Measurements from ENCODE around the gene EPHB1.

- TF ChIP-seq POLR2A (IDR thresholded peaks at IDR 0.05; ENCODE audit: insufficient read depth in 1 of 2, low read depth in 2 of 2, low read length in 2 of 2) = no peak
- TF ChIP-seq POLR2AphosphoS2 (IDR thresholded peaks at IDR 0.05; ENCODE audit: low read depth, low read length) = no peak
- TF ChIP-seq BRCA1 (CRISPR knock-in tag; IDR thresholded peaks at IDR 0.05) = no peak
- no peak for TF ChIP-seq CEBPB (IDR thresholded peaks at IDR 0.05; ENCODE audit: borderline replicate concordance, low read depth, low read length)
- TF ChIP-seq THYN1 (CRISPR knock-in tag; IDR thresholded peaks at IDR 0.05; ENCODE audit: borderline replicate concordance, low read depth) = no peak
- TF ChIP-seq ELF1 (CRISPR knock-in tag; IDR thresholded peaks at IDR 0.05) = no peak
- no peak for TF ChIP-seq ZNF274 (CRISPR knock-in tag; IDR thresholded peaks at IDR 0.05)
- TF ChIP-seq EP300 (IDR thresholded peaks at IDR 0.05; ENCODE audit: low read depth in 2 of 2, low read length in 2 of 2) = no peak
- TF ChIP-seq EP300 (CRISPR knock-in tag; IDR thresholded peaks at IDR 0.05; ENCODE audit: borderline replicate concordance) = no peak
- TF ChIP-seq ZNF232 (CRISPR knock-in tag; IDR thresholded peaks at IDR 0.05; ENCODE audit: borderline replicate concordance) = no peak
- TF ChIP-seq ZFP36 (IDR thresholded peaks at IDR 0.05; ENCODE audit: borderline replicate concordance, low read depth, low read length, partially characterized antibody) = no peak
Measured at GRCh38 chr3:134762016-134762415, 33.0 kb upstream of the EPHB1 start.
